Measurements from ENCODE around the gene PSRC1. TPM values are rescaled to one million over a fixed set of nuclear protein-coding genes. Genes with fewer than 3 reads are reported as not detected.

The PSRC1 gene
- total RNA-seq, 4 donors from 2014 or later = 3.8 to 11.4 (median 7.5) TPM

GRCh38 chr1:109316506-109316905 is 33.6 kb upstream of the PSRC1 start:
- Histone ChIP-seq H3K36me3 (no peaks in the 10 kb centered on the region), H3K27me3 (no peaks in the 10 kb centered on the region), H3K9me3 (no peaks in the 10 kb centered on the region), H3K27ac (no peak overlapping the region), H3K4me3 (no peak overlapping the region), H3K4me1 (no peaks in the 10 kb centered on the region)
- intact Hi-C loops (cut with DNase I; ENCODE audit: low total_unique reads) = no loop called here
- TF ChIP-seq POLR2A (IDR thresholded peaks at IDR 0.05) (no peak), CTCF (IDR thresholded peaks at IDR 0.05) (no peak)
- no peak for DNase-seq

DNA sequence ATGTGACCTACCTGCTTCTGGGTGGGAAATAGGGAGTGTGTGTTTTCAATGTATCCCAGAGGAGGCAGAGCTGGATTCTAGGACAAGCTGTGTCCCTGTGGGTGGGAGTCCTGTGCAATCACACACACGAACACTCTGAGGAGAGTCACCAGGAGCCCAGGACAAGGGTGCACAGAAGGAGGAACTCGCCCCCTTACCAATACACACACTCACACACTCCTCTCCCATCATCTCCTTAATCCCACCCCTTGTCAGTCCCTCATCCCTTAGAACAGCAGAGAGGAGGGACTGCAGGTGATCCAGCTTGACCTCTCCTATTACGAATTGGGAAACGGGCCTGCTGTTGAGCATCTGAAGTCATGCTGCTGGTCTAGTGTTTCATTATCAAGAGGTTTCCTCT is 32.3 kb upstream of the PSRC1 start:
- H3K36me3 ChIP-seq = no peaks in the 10 kb centered on the region
- no peaks in the 10 kb centered on the region for H3K27me3 ChIP-seq
- DNase-seq = no peak
- no peak overlapping the region for H3K4me3 ChIP-seq
- TF ChIP-seq CTCF (IDR thresholded peaks at IDR 0.05) (no peak), POLR2A (IDR thresholded peaks at IDR 0.05) (no peak)
- intact Hi-C loops (cut with DNase I; ENCODE audit: low total_unique reads) = no loop called here
- H3K4me1 ChIP-seq = no peaks in the 10 kb centered on the region
- H3K27ac ChIP-seq = no peak overlapping the region
- H3K9me3 ChIP-seq = no peaks in the 10 kb centered on the region

GRCh38 chr1:109314795-109315194 is 31.9 kb upstream of the PSRC1 start:
- no peaks in the 10 kb centered on the region for H3K4me1 ChIP-seq
- H3K27ac ChIP-seq = no peak overlapping the region
- no peaks in the 10 kb centered on the region for H3K27me3 ChIP-seq
- intact Hi-C loops (cut with DNase I; ENCODE audit: low total_unique reads) = no loop called here
- H3K4me3 ChIP-seq = no peak overlapping the region
- no peaks in the 10 kb centered on the region for H3K36me3 ChIP-seq
- no peaks in the 10 kb centered on the region for H3K9me3 ChIP-seq
- TF ChIP-seq POLR2A (IDR thresholded peaks at IDR 0.05) (no peak), CTCF (IDR thresholded peaks at IDR 0.05) (no peak)
- no peak for DNase-seq

GRCh38 chr1:109312978-109313775 is 30.2 kb upstream of the PSRC1 start:
- no peak overlapping the region for H3K27ac ChIP-seq
- intact Hi-C loops (cut with DNase I; ENCODE audit: low total_unique reads) = no loop called here
- DNase-seq = no peak
- H3K9me3 ChIP-seq = no peaks in the 10 kb centered on the region
- no peaks in the 10 kb centered on the region for H3K27me3 ChIP-seq
- H3K4me3 ChIP-seq = no peak overlapping the region
- H3K36me3 ChIP-seq = no peaks in the 10 kb centered on the region
- TF ChIP-seq CTCF (IDR thresholded peaks at IDR 0.05) (no peak), POLR2A (IDR thresholded peaks at IDR 0.05) (no peak)
- H3K4me1 ChIP-seq = no peaks in the 10 kb centered on the region

DNA sequence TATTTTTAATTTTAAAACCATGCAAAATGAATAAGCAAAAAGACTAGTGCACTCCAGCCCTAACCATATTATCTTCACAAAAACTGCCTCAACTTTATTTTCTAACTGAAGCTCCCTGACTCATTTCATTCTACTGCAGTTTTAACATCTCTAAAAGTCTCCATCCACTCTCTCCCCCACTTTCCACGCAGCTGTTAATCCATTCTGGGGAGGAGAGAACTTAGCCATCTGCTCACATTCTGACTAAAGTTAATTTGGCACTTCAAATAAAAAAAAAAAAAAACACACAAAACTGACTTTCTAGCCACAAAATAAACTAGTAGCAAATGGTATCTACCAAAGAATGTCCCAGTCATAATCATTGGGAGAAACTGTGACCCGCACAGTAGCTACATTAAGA is 29.3 kb upstream of the PSRC1 start:
- Histone ChIP-seq H3K27me3 (no peaks in the 10 kb centered on the region), H3K4me3 (no peak overlapping the region), H3K27ac (no peak overlapping the region), H3K4me1 (no peaks in the 10 kb centered on the region), H3K36me3 (no peaks in the 10 kb centered on the region), H3K9me3 (no peaks in the 10 kb centered on the region)
- intact Hi-C loops (cut with DNase I; ENCODE audit: low total_unique reads) = no loop called here
- no peak for DNase-seq
- no peak for TF ChIP-seq POLR2A (IDR thresholded peaks at IDR 0.05)
- TF ChIP-seq CTCF (IDR thresholded peaks at IDR 0.05) = no peak

Data from uterus (tissue), 4 donors.